ENCODE results near the gene ZNF175.

ZNF175 gene

DNA sequence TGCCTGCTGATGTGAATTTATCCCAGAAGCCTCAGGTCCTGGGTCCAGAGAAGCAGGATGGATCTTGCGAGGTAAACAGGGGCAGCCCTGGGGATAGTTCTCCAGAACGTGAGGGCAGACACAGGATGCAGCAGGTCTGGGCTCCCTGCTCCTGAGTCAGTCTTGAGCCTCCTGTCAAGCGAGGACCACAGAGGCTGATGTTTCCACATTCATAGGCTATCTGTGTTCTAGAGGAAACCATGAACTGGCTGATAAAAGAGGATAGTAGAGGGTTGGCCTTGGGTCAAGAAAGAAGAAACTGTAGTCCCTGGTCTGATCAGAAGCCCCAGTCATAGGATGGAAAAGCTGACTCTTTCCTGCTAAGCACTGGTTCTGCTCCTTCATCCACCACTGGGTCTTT, 2.2 kb downstream of the ZNF175 start:
- no peak overlapping the region for H3K27ac Mint-ChIP-seq
- no peak for TF ChIP-seq CTCF (IDR thresholded peaks at IDR 0.05; ENCODE audit: unreplicated experiment in 3 of 3)
- peak overlapping the region; percentile 38 to 56 (median 48) for H3K4me3 Mint-ChIP-seq
- H3K36me3 Mint-ChIP-seq (ENCODE audit: low read depth) = peaks cover 22% of the 10 kb centered on the region
- no peaks in the 10 kb centered on the region for H3K9me3 Mint-ChIP-seq
- H3K4me1 Mint-ChIP-seq = peaks cover 16% of the 10 kb centered on the region
- peaks cover 8% of the 10 kb centered on the region for H3K27me3 Mint-ChIP-seq (ENCODE audit: low read depth)

DNA sequence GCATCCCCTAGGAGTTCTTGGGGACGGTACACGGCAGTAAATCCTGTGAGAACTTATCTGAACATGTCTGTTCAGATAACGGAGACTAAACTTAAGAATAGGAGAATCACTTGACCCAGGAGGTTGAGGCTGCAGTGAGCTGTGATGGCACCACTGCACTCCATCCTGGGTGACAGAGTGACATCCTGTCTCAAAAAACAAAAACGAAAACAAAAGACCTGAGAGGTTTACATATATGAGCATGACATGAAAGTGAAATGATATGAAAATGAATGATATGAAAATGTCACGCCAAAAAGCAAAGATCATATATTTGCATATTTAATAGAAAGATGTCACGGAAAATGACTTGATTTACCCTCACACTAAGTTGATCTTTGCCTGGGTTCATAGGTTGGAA, 5.8 kb downstream of the ZNF175 start:
- peaks cover 43% of the 10 kb centered on the region for H3K36me3 Mint-ChIP-seq (ENCODE audit: low read depth)
- no peaks in the 10 kb centered on the region for H3K9me3 Mint-ChIP-seq
- H3K4me1 Mint-ChIP-seq = peaks cover 6% of the 10 kb centered on the region
- no peak for TF ChIP-seq CTCF (IDR thresholded peaks at IDR 0.05; ENCODE audit: unreplicated experiment in 3 of 3)
- H3K27ac Mint-ChIP-seq = no peak overlapping the region
- no peak overlapping the region for H3K4me3 Mint-ChIP-seq
- H3K27me3 Mint-ChIP-seq (ENCODE audit: low read depth) = no peaks in the 10 kb centered on the region

DNA sequence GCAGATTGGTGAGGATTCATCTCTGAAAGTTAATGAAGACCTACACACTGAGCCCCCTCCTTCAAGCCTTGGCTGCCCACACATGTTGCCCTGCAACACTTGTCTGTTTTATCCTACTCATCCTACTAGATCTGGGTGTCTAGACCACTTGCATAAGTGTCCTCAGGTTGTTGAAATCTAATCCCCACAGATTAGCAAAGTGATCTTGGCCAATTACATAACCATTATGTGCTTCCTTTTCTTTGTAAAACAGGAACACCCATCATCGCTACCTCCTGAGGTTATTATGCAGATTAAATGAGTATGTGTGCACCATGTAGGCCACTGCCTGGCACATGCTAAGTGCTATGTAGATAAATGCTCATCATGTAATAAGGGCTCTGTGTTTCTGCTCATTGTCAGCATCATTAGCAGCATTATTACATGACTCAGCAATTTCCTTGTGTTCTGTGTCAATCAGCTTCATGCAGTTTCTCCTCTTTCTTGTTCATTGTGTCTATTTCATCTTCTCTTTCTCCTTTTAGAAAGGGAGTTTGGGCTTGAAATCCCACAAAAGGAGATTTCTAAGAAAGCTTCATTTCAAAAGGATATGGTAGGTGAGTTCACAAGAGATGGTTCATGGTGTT, 15.1 kb downstream of the ZNF175 start:
- Mint-ChIP-seq H3K27ac (no peak overlapping the region), H3K4me1 (no peaks in the 10 kb centered on the region), H3K4me3 (no peak overlapping the region), H3K27me3 (ENCODE audit: low read depth) (no peaks in the 10 kb centered on the region), H3K36me3 (ENCODE audit: low read depth) (peaks cover 94% of the 10 kb centered on the region), H3K9me3 (peaks cover 46% of the 10 kb centered on the region)
- TF ChIP-seq CTCF (IDR thresholded peaks at IDR 0.05; ENCODE audit: unreplicated experiment in 3 of 3) = no peak

DNA sequence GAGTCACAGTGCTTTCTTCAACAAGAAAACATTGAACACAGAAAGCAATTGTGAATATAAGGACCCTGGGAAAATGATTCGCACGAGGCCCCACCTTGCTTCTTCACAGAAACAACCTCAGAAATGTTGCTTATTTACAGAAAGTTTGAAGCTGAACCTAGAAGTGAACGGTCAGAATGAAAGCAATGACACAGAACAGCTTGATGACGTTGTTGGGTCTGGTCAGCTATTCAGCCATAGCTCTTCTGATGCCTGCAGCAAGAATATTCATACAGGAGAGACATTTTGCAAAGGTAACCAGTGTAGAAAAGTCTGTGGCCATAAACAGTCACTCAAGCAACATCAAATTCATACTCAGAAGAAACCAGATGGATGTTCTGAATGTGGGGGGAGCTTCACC, 15.7 kb downstream of the ZNF175 start:
- peaks cover 46% of the 10 kb centered on the region for H3K9me3 Mint-ChIP-seq
- H3K4me3 Mint-ChIP-seq = no peak overlapping the region
- TF ChIP-seq CTCF (IDR thresholded peaks at IDR 0.05; ENCODE audit: unreplicated experiment in 3 of 3) = no peak
- no peaks in the 10 kb centered on the region for H3K4me1 Mint-ChIP-seq
- no peaks in the 10 kb centered on the region for H3K27me3 Mint-ChIP-seq (ENCODE audit: low read depth)
- no peak overlapping the region for H3K27ac Mint-ChIP-seq
- H3K36me3 Mint-ChIP-seq (ENCODE audit: low read depth) = peaks cover 89% of the 10 kb centered on the region

- Mint-ChIP-seq H3K27me3 (ENCODE audit: low read depth) (no peaks in the 10 kb centered on the region), H3K4me1 (no peaks in the 10 kb centered on the region), H3K4me3 (no peak overlapping the region), H3K27ac (no peak overlapping the region), H3K9me3 (peaks cover 46% of the 10 kb centered on the region), H3K36me3 (ENCODE audit: low read depth) (peaks cover 81% of the 10 kb centered on the region)
- no peak for TF ChIP-seq CTCF (IDR thresholded peaks at IDR 0.05; ENCODE audit: unreplicated experiment in 3 of 3)
Observed at GRCh38 chr19:51587264-51588191, 16.4 kb downstream of the ZNF175 start.

All from nephron (organoid).